CD14-positive monocyte (primary cell): ENCODE data around the gene MBD5. TPM values are rescaled to one million over a fixed set of nuclear protein-coding genes. Genes with fewer than 3 reads are reported as not detected.

Source experiments
- DNase-seq, 3 donors: peaks; one replicate each; pipeline ENCODE4 v3.0.0-alpha.2; 2011 to 2022
- H2AFZ ChIP-seq: 2 replicates; pipeline ENCODE4 v1.6.0; 2012; ENCODE audit warnings: mild to moderate bottlenecking, low read depth, low read length, inconsistent platforms; ENCODE audit not compliant: insufficient read depth, poor library complexity, severe bottlenecking
- H3K27ac ChIP-seq, 2 donors: 1 replicate in 1 of 2; 2 replicates in 1 of 2; pipeline ENCODE4 v1.5.1; 2012 to 2013; ENCODE audit warnings: low read length in 2 of 2, control low read depth in 1 of 2, inconsistent platforms in 1 of 2, low read depth in 1 of 2, mild to moderate bottlenecking in 1 of 2
- H3K27me3 ChIP-seq, 2 donors: one replicate each; pipeline versions ENCODE4 v1.6.0 to v1.6.1; 2011 to 2013; ENCODE audit warnings: low read length in 2 of 2; ENCODE audit not compliant: control insufficient read depth in 2 of 2, insufficient read depth in 2 of 2
- H3K36me3 ChIP-seq, 2 donors: replicated peaks in 1 of 2; 1 replicate in 1 of 2; 2 replicates in 1 of 2; pipeline versions ENCODE4 v1.5.1 to v1.6.1; 2012 to 2013; ENCODE audit warnings: low read length in 2 of 2, control low read depth in 1 of 2, inconsistent platforms in 1 of 2, mild to moderate bottlenecking in 1 of 2; ENCODE audit not compliant: insufficient read depth in 2 of 2, control insufficient read depth in 1 of 2
- H3K4me1 ChIP-seq, 2 donors: 1 replicate in 1 of 2; 2 replicates in 1 of 2; pipeline versions ENCODE4 v1.5.1 to v1.6.1; 2012 to 2013; ENCODE audit warnings: low read length in 2 of 2, control low read depth in 1 of 2, inconsistent platforms in 1 of 2, mild to moderate bottlenecking in 1 of 2, moderate library complexity in 1 of 2; ENCODE audit not compliant: insufficient read depth in 2 of 2, control insufficient read depth in 1 of 2
- H3K4me2 ChIP-seq: replicated peaks from 2 replicates; pipeline ENCODE3; 2012; ENCODE audit warnings: low read length, moderate library complexity, mild to moderate bottlenecking; ENCODE audit not compliant: poor library complexity, severe bottlenecking; ENCODE audit errors: extremely low read depth
- H3K4me3 ChIP-seq, 3 experiments: fragments of 200-600 bp in 1 of 3; sonication (generic) in 1 of 3; replicated peaks in 1 of 3; 1 replicate in 2 of 3; 2 replicates in 1 of 3; pipeline ENCODE4 v1.5.1; 2011 to 2013; ENCODE audit warnings: low read length in 3 of 3, mild to moderate bottlenecking in 3 of 3, control low read depth in 2 of 3, low read depth in 2 of 3, inconsistent platforms in 1 of 3, moderate library complexity in 1 of 3
- H3K79me2 ChIP-seq: 2 replicates; pipeline ENCODE4 v1.6.0; 2012; ENCODE audit warnings: mild to moderate bottlenecking, control low read depth, inconsistent platforms, low read length, moderate library complexity; ENCODE audit not compliant: insufficient read depth
- H3K9ac ChIP-seq: 2 replicates; pipeline ENCODE4 v1.6.0; 2017; ENCODE audit warnings: low read length, mild to moderate bottlenecking; ENCODE audit not compliant: insufficient read depth, poor library complexity, severe bottlenecking
- H3K9me3 ChIP-seq, 2 donors: replicated peaks in 1 of 2; 1 replicate in 1 of 2; 2 replicates in 1 of 2; pipeline versions ENCODE4 v1.5.1 to v1.6.1; 2012 to 2013; ENCODE audit warnings: low read length in 2 of 2, control low read depth in 1 of 2; ENCODE audit not compliant: control insufficient read depth in 1 of 2, insufficient read depth in 1 of 2
- H4K20me1 ChIP-seq: 2 replicates; pipeline ENCODE4 v1.6.0; 2012; ENCODE audit warnings: mild to moderate bottlenecking, low read length, control low read depth, moderate library complexity; ENCODE audit not compliant: insufficient read depth
- H3K27ac Mint-ChIP-seq, 7 donors: one replicate each; pipeline ENCODE4 v1.8.0; 2020; ENCODE audit warnings: mild to moderate bottlenecking in 7 of 7, mixed read lengths in 7 of 7, moderate library complexity in 6 of 7, inconsistent platforms in 2 of 7
- H3K27me3 Mint-ChIP-seq, 3 donors: one replicate each; pipeline ENCODE4 v1.8.0; 2021 to 2022; ENCODE audit warnings: low read depth in 3 of 3, mild to moderate bottlenecking in 3 of 3, mixed read lengths in 3 of 3, moderate library complexity in 3 of 3, inconsistent platforms in 1 of 3
- H3K36me3 Mint-ChIP-seq, 2 donors: one replicate each; pipeline ENCODE4 v1.8.0; 2020; ENCODE audit warnings: mixed read lengths in 2 of 2, inconsistent platforms in 1 of 2, mild to moderate bottlenecking in 1 of 2
- H3K4me1 Mint-ChIP-seq: one replicate; pipeline ENCODE4 v1.8.0; 2020; ENCODE audit warnings: mild to moderate bottlenecking, mixed read lengths
- H3K4me3 Mint-ChIP-seq, 2 donors: one replicate each; pipeline ENCODE4 v1.8.0; 2020; ENCODE audit warnings: mild to moderate bottlenecking in 2 of 2, mixed read lengths in 2 of 2, moderate library complexity in 1 of 2
- H3K9me3 Mint-ChIP-seq, 7 donors: one replicate each; pipeline ENCODE4 v1.8.0; 2020 to 2022; ENCODE audit warnings: mixed read lengths in 7 of 7, mild to moderate bottlenecking in 6 of 7, moderate library complexity in 6 of 7, inconsistent platforms in 2 of 7
- CTCF ChIP-seq: fragments of 200-600 bp; IDR thresholded peaks from one replicate; pipeline ENCODE4 v1.8.0; 2022; ENCODE audit warnings: antibody characterized with exemption, mild to moderate bottlenecking
- WGBS: methylation state at CpG from one replicate; pipeline ENCODE4 v1.1.5; 2013; ENCODE audit warnings: missing lambda C conversion rate; ENCODE audit not compliant: insufficient coverage; 5-methylcytosine and 5-hydroxymethylcytosine counted together
- intact Hi-C, 2 donors: fragments of 100-400 bp; cut with micrococcal nuclease; formaldehyde crosslinking; loops; one replicate each; pipeline versions ENCODE4 v1.15.0 to v1.15.1; 2023
- polyA plus RNA-seq, 3 donors: library from polyadenylated mRNA; depleted of rRNA in 1 of 3; unstranded in 2 of 3; stranded (reverse) in 1 of 3; fragments of 300-500 nt in 2 of 3; fragments of >200 nt in 1 of 3; fragmentation: Illumina TruSeq in 2 of 3; gene quantifications; 1 replicate in 2 of 3; 2 replicates in 1 of 3; pipeline ENCODE4 v1.2.3, GENCODE V29; 2012 to 2021

Gene MBD5
- polyA plus RNA-seq, 3 donors = 2.3 to 5.7 (median 3.5) TPM

- Mint-ChIP-seq H3K36me3 (peaks cover 0 to 9% of the 10 kb centered on the region in 2 donors), H3K9me3 (peaks cover 0 to 2% (median 0%) of the 10 kb centered on the region in 7 donors), H3K27me3 (no peaks in the 10 kb centered on the region), H3K27ac (no peak overlapping the region), H3K4me1 (no peaks in the 10 kb centered on the region), H3K4me3 (no peak overlapping the region)
- 90% methylated on average over 2 of the region's 4 CpGs for WGBS
- Histone ChIP-seq H3K27ac (no peak overlapping the region), H3K27me3 (no peaks in the 10 kb centered on the region), H3K79me2 (no peaks in the 10 kb centered on the region), H3K9ac (no peak overlapping the region), H3K4me1 (no peaks in the 10 kb centered on the region), H2AFZ (no peak overlapping the region), H3K4me2 (no peak overlapping the region), H4K20me1 (no peaks in the 10 kb centered on the region), H3K4me3 (no peak overlapping the region), H3K36me3 (peaks cover 0 to 7% of the 10 kb centered on the region in 2 donors), H3K9me3 (no peaks in the 10 kb centered on the region)
- DNase-seq = no peak
- no peak for TF ChIP-seq CTCF
- intact Hi-C loops = no loop called here
These were observed 441.0 kb downstream of the MBD5 start for GRCh38 chr2:148461876-148462275.

- Histone ChIP-seq H4K20me1 (no peaks in the 10 kb centered on the region), H3K4me3 (no peak overlapping the region), H2AFZ (no peak overlapping the region), H3K79me2 (no peaks in the 10 kb centered on the region), H3K4me1 (no peaks in the 10 kb centered on the region), H3K9ac (no peak overlapping the region), H3K9me3 (no peaks in the 10 kb centered on the region), H3K4me2 (no peak overlapping the region), H3K27me3 (no peaks in the 10 kb centered on the region), H3K36me3 (no peaks in the 10 kb centered on the region), H3K27ac (no peak overlapping the region)
- DNase-seq = no peak
- intact Hi-C loops = no loop called here
- no peaks in the 10 kb centered on the region for H3K4me1 Mint-ChIP-seq
- H3K4me3 Mint-ChIP-seq = no peak overlapping the region
- no peaks in the 10 kb centered on the region for H3K36me3 Mint-ChIP-seq
- WGBS = no CpG with 5 or more reads among the region's 1 CpG
- H3K27me3 Mint-ChIP-seq = peaks cover 0 to 3% (median 0%) of the 10 kb centered on the region in 3 donors
- H3K9me3 Mint-ChIP-seq = no peaks in the 10 kb centered on the region
- no peak for TF ChIP-seq CTCF
- H3K27ac Mint-ChIP-seq = no peak overlapping the region
These were observed 454.7 kb downstream of the MBD5 start for GRCh38 chr2:148475626-148476025.
